G401 (cell line): ENCODE results near the gene SLC38A5. TPM values are rescaled to one million over a fixed set of nuclear protein-coding genes. Genes with fewer than 3 reads are reported as not detected.
"Not testable (repeated sequence)": the region's sequence is repeated elsewhere in the genome, so short reads cannot be mapped to it uniquely, and the experiment has no call there.

Experiments
- DNase-seq: peaks from one replicate; pipeline ENCODE4 v3.0.0-alpha.2; 2015; ENCODE audit warnings: low spot score
- in situ Hi-C: cut with HindIII; loops from 2 replicates; pipeline ENCODE4 v1.10.0; 2016; ENCODE audit warnings: low sequenced_read_pairs, mixed read lengths
- total RNA-seq: library from RNA; depleted of rRNA; stranded (reverse); fragments of >200 nt; shearing (Covaris generic); gene quantifications from 2 replicates; pipeline ENCODE4 v1.2.3, GENCODE V29; 2014; rRNA removed

The SLC38A5 gene
- total RNA-seq, 1 experiment from 2014 or later, result 82.7 TPM

DNA sequence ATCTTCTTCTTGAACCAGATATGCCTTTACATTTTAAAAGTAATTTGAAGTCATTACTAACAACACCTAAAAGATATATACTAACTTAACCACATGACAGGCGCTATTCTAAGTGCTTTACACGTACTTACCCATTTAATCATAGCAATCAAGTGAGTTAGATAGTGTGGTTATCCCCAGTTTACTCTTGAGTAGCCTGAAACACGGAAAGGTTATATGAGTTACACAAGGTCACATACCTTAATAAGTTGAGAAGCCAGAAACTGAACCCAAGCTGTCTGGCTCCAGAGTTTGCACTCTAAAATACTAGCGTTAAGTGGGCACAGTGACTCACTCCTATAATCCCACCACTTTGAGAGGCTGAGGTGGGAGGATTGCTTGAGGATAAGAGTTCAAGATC lies 39.9 kb downstream of the SLC38A5 start:
- in situ Hi-C loops, result not testable (repeated sequence)

GRCh38 chrX:48429606-48430005 lies 40.5 kb downstream of the SLC38A5 start:
- in situ Hi-C loops, DNase-seq: not testable (repeated sequence)

More for the DNA sequence above, 39.9 kb downstream of the SLC38A5 start:
- not testable (repeated sequence) for DNase-seq

- DNase-seq, in situ Hi-C loops: not testable (repeated sequence)
These were observed 42.9 kb downstream of the SLC38A5 start for GRCh38 chrX:48427027-48427716.

DNA sequence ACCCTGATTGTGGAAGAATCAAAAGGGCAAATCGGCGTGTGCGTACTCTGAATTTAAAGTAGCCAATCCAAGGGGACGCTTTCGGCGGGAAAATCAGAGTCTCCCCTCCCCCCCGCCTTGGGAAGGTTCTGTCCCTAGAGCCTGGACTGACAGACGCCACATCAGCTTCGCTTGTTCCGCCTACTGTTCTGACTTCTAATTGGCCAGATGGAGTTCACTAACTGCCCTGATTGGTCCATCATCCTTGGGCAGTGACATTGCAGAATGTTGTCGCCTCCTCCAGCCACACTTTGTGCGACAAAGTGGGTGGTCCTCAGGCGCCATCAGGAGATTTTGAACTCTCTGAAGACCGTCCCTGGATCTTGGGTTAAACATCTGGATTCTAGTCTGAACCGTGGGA lies 58.2 kb downstream of the SLC38A5 start, which contains the start of gene SSX4B:
Gene SSX4B (minus strand): TSS at position 101 of the 400 bp plus-strand sequence. CDS start 588 bp downstream, outside the sequence.
- in situ Hi-C loops, DNase-seq: not testable (repeated sequence)

Other genes starting within 250 kb of the SLC38A5 start
- not detected in 2 replicates for gene SSX1, start 214.9 kb downstream of the SLC38A5 start, total RNA-seq
- not detected in 2 replicates for gene SSX3, start 113.6 kb downstream of the SLC38A5 start, total RNA-seq
- gene SSX4, start 86.7 kb downstream of the SLC38A5 start, total RNA-seq, result not detected in 2 replicates
- not detected in 2 replicates for gene SSX4B, start 58.3 kb downstream of the SLC38A5 start, total RNA-seq
- 38.7 and 64.6 TPM in 2 replicates for gene FTSJ1, start 5.9 kb upstream of the SLC38A5 start, total RNA-seq
- 3.5 and 11.8 TPM in 2 replicates for gene PORCN, start 38.7 kb upstream of the SLC38A5 start, total RNA-seq
- gene EBP, start 51.5 kb upstream of the SLC38A5 start, total RNA-seq, result 87.4 and 107 TPM in 2 replicates
- 2.0 and 6.6 TPM in 2 replicates for gene TBC1D25, start 69.5 kb upstream of the SLC38A5 start, total RNA-seq
- 297 and 376 TPM in 2 replicates for gene RBM3, start 104.2 kb upstream of the SLC38A5 start, total RNA-seq
- 71.3 and 76.8 TPM in 2 replicates for gene WDR13, start 127.2 kb upstream of the SLC38A5 start, total RNA-seq
- not detected in 2 replicates for gene WAS, start 213.5 kb upstream of the SLC38A5 start, total RNA-seq
- gene SUV39H1, start 226.5 kb upstream of the SLC38A5 start, total RNA-seq, result 9.5 and 13.3 TPM in 2 replicates